HEK293T (cell line): Measurements from ENCODE around the gene DHX29.

Experiments
- BHLHE40 ChIP-seq: fragments of 450-650 bp; IDR thresholded peaks from 2 replicates; pipeline ENCODE4 v1.6.1; 2016; ENCODE audit warnings: mild to moderate bottlenecking, moderate library complexity, borderline replicate concordance
- CTBP1 ChIP-seq: fragments of 450-650 bp; IDR thresholded peaks from 2 replicates; pipeline ENCODE4 v1.6.1; 2016; ENCODE audit warnings: borderline replicate concordance
- ELF4 ChIP-seq: fragments of 450-650 bp; IDR thresholded peaks from 2 replicates; pipeline ENCODE4 v1.6.1; 2017; ENCODE audit warnings: antibody characterized with exemption
- FOXA1 ChIP-seq: fragments of 450-650 bp; IDR thresholded peaks from 2 replicates; pipeline ENCODE4 v1.6.1; 2016; ENCODE audit warnings: mild to moderate bottlenecking
- FOXK2 ChIP-seq: fragments of 450-650 bp; IDR thresholded peaks from 2 replicates; pipeline ENCODE4 v1.6.1; 2016; ENCODE audit warnings: mild to moderate bottlenecking
- FOXM1 ChIP-seq: fragments of 450-650 bp; IDR thresholded peaks from 2 replicates; pipeline ENCODE4 v1.6.1; 2017; ENCODE audit warnings: mild to moderate bottlenecking, borderline replicate concordance
- NFRKB ChIP-seq: fragments of 450-650 bp; IDR thresholded peaks from 2 replicates; pipeline ENCODE4 v1.6.1; 2016; ENCODE audit warnings: mild to moderate bottlenecking, moderate library complexity
- SP1 ChIP-seq: fragments of 450-650 bp; IDR thresholded peaks from 2 replicates; pipeline ENCODE4 v1.6.1; 2017
- TARDBP ChIP-seq: fragments of 450-650 bp; IDR thresholded peaks from 2 replicates; pipeline ENCODE4 v1.6.1; 2016
- ZNF384 ChIP-seq: fragments of 450-650 bp; IDR thresholded peaks from 2 replicates; pipeline ENCODE4 v1.6.1; 2016
- TF ChIP-seq, protein P1 (sequence below): fragments of 450-650 bp; IDR thresholded peaks from 2 replicates; pipeline ENCODE4 v1.6.1; 2016

DNA sequence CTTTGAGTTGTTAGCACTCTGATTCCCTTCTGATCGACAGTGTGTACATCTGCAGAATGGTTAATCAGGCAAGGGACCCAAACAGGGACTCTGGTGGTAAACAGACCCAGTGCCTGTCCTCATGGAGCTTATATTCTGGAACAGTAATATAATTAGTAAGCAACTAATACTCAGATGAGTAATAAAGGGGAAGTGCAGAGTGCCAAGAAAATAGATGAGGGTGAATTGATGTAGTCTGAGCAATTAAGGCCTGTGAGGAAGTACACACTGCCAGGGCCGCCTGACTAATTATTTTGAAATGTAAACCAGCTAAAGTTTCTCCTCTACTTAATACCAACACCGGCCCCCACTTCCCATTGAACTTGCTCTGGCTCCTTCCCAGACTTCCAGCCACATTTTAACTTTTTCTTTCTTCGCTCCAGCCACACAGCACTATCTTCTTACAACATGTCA is 4.2 kb downstream of the DHX29 start:
- TF ChIP-seq FOXK2 (no peak), ZNF384 (no peak), TARDBP (no peak), ELF4 (no peak), BHLHE40 (no peak), NFRKB (no peak), FOXA1 (no peak), SP1 (no peak), FOXM1 (no peak), CTBP1 (no peak)
- TF ChIP-seq, protein P1, sequence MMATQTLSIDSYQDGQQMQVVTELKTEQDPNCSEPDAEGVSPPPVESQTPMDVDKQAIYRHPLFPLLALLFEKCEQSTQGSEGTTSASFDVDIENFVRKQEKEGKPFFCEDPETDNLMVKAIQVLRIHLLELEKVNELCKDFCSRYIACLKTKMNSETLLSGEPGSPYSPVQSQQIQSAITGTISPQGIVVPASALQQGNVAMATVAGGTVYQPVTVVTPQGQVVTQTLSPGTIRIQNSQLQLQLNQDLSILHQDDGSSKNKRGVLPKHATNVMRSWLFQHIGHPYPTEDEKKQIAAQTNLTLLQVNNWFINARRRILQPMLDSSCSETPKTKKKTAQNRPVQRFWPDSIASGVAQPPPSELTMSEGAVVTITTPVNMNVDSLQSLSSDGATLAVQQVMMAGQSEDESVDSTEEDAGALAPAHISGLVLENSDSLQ: no peak
